C4-2B (cell line): Measurements from ENCODE around the gene HECTD1.

ENCODE experiments used
- H3K27ac ChIP-seq: fragments of 450-650 bp; 2 replicates; pipeline ENCODE4 v1.5.1; 2017
- ZFX ChIP-seq: fragments of 450-650 bp; IDR thresholded peaks from 2 replicates; pipeline ENCODE4 v1.6.1; 2017
- TF ChIP-seq, protein P1 (sequence below): fragments of 450-650 bp; conservative IDR thresholded peaks from 2 replicates; pipeline ENCODE4 v1.5.1; 2017; ENCODE audit warnings: mild to moderate bottlenecking

HECTD1 gene

DNA sequence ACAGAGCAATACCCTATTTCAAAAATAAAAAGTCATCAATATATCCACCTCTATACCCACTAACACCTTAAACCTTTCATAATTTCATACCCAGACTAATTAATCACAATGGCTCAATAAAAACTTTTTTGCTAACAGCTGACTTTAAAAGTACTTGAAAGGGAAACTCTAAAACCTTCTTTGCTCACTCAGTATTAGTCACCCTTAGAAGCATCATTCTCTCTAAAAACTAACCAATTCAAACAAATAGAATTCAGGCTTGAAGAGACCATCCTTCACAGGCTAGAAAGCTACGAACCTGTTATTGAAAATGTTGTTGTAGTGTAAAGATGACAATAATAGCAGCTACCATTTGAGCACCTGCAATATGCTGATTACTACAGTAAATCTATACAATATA lies 37.2 kb downstream of the HECTD1 start:
- TF ChIP-seq, protein P1, sequence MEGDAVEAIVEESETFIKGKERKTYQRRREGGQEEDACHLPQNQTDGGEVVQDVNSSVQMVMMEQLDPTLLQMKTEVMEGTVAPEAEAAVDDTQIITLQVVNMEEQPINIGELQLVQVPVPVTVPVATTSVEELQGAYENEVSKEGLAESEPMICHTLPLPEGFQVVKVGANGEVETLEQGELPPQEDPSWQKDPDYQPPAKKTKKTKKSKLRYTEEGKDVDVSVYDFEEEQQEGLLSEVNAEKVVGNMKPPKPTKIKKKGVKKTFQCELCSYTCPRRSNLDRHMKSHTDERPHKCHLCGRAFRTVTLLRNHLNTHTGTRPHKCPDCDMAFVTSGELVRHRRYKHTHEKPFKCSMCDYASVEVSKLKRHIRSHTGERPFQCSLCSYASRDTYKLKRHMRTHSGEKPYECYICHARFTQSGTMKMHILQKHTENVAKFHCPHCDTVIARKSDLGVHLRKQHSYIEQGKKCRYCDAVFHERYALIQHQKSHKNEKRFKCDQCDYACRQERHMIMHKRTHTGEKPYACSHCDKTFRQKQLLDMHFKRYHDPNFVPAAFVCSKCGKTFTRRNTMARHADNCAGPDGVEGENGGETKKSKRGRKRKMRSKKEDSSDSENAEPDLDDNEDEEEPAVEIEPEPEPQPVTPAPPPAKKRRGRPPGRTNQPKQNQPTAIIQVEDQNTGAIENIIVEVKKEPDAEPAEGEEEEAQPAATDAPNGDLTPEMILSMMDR = no peak
- TF ChIP-seq ZFX = no peak
- H3K27ac ChIP-seq = no peak overlapping the region

DNA sequence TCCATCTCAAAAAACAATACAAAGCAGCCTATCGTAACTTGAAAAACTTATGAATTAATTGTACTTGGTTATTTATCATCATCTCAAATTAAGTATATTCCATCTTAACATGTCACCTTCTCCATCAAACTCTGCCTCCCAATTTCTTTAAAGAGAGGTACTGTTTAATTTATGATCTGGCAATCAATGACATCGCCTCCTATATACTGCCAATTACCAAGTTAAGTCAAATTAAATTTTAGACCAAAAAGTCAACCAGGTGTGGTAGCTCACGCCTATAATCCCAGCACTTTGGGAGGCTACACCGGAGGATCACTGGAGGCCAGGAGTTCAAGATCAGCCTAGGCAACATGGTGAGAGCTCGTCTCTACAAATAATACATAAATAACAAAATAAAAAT lies 37.7 kb downstream of the HECTD1 start:
- TF ChIP-seq, protein P1 = no peak
- no peak for TF ChIP-seq ZFX
- no peak overlapping the region for H3K27ac ChIP-seq

DNA sequence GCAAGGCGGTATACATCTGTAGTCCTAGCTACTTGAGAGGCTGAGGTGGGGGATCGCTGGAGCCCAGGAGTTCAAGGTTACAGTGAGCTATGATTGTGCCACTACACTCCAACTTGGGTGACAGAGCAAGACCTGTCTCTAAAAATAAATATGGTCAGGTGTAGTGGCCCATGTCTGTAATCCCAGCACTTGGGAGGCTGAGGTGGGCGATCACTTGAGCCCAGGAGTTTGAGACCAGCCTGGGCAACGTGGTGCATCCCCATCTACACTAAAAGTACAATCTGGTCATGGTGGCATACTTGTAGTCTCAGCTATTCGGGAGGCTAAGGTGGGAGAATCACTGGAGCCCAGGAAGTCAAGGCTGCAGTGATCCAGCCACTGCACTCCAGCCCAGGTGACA lies 40.6 kb downstream of the HECTD1 start:
- TF ChIP-seq ZFX = no peak
- TF ChIP-seq, protein P1 = no peak
- no peak overlapping the region for H3K27ac ChIP-seq

DNA sequence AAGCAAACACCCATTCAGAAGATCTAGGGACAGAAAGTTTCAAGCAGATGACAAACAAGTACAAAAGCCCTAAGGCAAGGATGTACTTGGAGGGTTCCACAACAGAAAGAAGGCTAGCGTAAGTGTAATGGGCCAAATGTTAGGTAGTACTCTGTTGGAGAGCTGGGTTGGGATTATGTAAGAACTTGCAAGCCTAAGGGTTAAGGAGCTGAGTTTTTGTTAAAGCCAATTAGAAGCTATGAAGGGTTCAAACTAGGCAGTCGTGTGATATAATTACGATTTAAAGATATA lies 41.4 kb downstream of the HECTD1 start:
- TF ChIP-seq, protein P1 = no peak
- TF ChIP-seq ZFX = no peak
- 0 out of 2 replicates have a peak overlapping the region, but pooled peaks have one; percentile 3 for H3K27ac ChIP-seq

DNA sequence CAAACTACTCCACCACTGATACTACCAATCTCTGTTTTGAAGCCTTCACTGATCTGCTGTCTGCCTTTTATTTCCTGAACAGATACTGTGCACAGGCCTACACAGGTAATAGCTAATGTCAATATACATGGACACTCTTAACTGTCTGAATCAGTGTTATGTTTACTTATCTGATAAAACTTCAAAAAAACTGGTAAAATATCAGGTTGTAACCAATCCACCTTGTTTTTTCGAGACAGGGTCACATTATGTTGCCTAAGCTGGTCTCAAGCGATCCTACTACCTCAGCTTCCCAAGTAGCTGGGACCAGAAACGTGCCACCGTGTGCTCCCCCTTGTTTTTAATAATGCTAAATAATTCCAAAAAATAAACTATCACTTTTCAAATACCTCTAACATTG lies 43.5 kb downstream of the HECTD1 start:
- peak overlapping the region; percentile 88 for H3K27ac ChIP-seq
- TF ChIP-seq, protein P1 = no peak
- TF ChIP-seq ZFX = no peak

DNA sequence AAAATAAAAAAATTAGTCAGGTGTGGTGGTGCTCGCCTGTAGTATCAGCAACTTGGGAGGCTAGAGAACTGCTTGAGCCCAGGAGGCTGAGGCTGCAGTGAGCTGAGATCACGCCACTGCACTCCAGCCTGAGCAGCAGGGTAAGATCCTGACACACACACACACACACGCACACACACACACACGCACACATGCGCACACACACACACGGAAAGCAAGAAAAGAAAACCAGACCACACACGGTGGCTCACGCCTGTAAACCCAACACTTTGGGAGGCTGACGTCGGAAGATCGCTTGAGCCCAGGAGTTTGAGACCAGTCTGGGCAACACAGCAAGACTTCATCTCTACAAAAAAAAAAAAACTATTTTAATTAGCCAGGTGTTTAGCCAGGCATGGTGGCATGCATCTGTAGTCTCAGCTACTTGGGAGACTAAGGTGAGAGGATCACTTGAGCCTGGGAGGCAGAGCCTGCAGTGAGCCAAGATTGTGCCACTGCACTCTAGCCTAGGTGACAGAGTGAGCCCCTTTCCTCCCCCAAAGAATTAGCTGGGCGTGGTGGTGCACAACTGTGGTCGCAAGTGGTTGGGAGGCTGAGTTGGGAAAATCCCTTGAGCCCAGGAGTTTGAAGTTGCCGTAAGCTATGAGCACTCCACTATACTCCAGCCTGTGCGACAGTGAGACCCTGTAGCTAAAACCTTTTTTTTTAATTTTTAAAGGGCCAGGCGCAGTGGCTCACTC lies 44.5 kb downstream of the HECTD1 start:
- TF ChIP-seq, protein P1 = no peak
- TF ChIP-seq ZFX = no peak
- H3K27ac ChIP-seq = peak overlapping the region; percentile 88

DNA sequence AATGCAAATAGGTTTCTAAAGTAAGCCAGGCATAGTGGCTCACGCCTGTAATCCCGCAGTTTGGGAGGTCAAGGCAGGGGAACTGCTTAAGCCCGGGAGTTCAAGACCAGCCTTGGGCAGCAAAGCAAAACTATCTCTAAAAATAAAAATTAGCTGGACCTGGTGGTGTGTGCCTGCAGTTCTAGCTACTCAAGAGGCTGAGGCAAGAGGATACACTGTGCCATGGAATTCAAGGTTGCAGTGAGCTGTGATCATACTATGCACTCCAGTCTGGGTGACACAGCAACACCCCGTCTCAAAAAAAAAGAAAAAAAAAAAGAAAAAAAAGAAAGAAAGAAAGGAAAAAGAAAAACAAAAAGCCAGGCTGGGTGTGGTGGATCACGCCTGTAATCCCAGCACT lies 46.3 kb downstream of the HECTD1 start:
- no peak for TF ChIP-seq ZFX
- TF ChIP-seq, protein P1 = no peak
- H3K27ac ChIP-seq = peak overlapping the region; percentile 67
